Activated T-helper 17 cell treated with anti-CD3 and anti-CD28 coated beads, Interleukin-2, amount 50 U/mL, for 72 hours (primary cell): Measurements from ENCODE around the gene BRINP2. TPM values are rescaled to one million over a fixed set of nuclear protein-coding genes. Genes with fewer than 3 reads are reported as not detected.

Source experiments
- ATAC-seq: fragments of 150-1000 bp; cut with Tn5 transposase; replicated peaks from 2 replicates; pipeline ENCODE4 v1.10.0; 2021; ENCODE audit warnings: mild to moderate bottlenecking, moderate library complexity
- H3K27ac Mint-ChIP-seq: one replicate; pipeline ENCODE4 v1.8.0; 2022; ENCODE audit warnings: mixed read lengths
- H3K27me3 Mint-ChIP-seq: one replicate; pipeline ENCODE4 v1.8.0; 2022; ENCODE audit warnings: mixed read lengths
- H3K36me3 Mint-ChIP-seq: one replicate; pipeline ENCODE4 v1.8.0; 2022; ENCODE audit warnings: low read depth, mild to moderate bottlenecking, mixed read lengths
- H3K4me1 Mint-ChIP-seq: one replicate; pipeline ENCODE4 v1.8.0; 2022; ENCODE audit warnings: mixed read lengths
- H3K4me3 Mint-ChIP-seq: one replicate; pipeline ENCODE4 v1.8.0; 2022; ENCODE audit warnings: mild to moderate bottlenecking, mixed read lengths
- H3K9me3 Mint-ChIP-seq: one replicate; pipeline ENCODE4 v1.8.0; 2022; ENCODE audit warnings: mixed read lengths
- total RNA-seq, 2 donors: library from RNA; stranded (reverse); gene quantifications; one replicate each; pipeline ENCODE4 v1.2.3, GENCODE V29; 2022

The BRINP2 gene
- total RNA-seq, 2 donors from 2014 or later, result not detected

- Mint-ChIP-seq H3K27ac (no peak overlapping the region), H3K36me3 (no peaks in the 10 kb centered on the region), H3K4me3 (no peak overlapping the region), H3K27me3 (no peaks in the 10 kb centered on the region), H3K4me1 (no peaks in the 10 kb centered on the region), H3K9me3 (no peaks in the 10 kb centered on the region)
- no peak for ATAC-seq
These were observed 57.4 kb downstream of the BRINP2 start for GRCh38 chr1:177227978-177228692.

GRCh38 chr1:177228693-177229065 lies 57.9 kb downstream of the BRINP2 start:
- no peak for ATAC-seq
- H3K36me3 Mint-ChIP-seq, result no peaks in the 10 kb centered on the region
- no peak overlapping the region for H3K4me3 Mint-ChIP-seq
- no peak overlapping the region for H3K27ac Mint-ChIP-seq
- no peaks in the 10 kb centered on the region for H3K27me3 Mint-ChIP-seq
- H3K9me3 Mint-ChIP-seq, result no peaks in the 10 kb centered on the region
- no peaks in the 10 kb centered on the region for H3K4me1 Mint-ChIP-seq

- no peak for ATAC-seq
- Mint-ChIP-seq H3K27ac (no peak overlapping the region), H3K36me3 (no peaks in the 10 kb centered on the region), H3K27me3 (no peaks in the 10 kb centered on the region), H3K9me3 (no peaks in the 10 kb centered on the region), H3K4me1 (no peaks in the 10 kb centered on the region), H3K4me3 (no peak overlapping the region)
These were observed 59.0 kb downstream of the BRINP2 start for GRCh38 chr1:177229781-177230180.

GRCh38 chr1:177230228-177231016 lies 59.7 kb downstream of the BRINP2 start:
- peaks cover 3% of the 10 kb centered on the region for H3K9me3 Mint-ChIP-seq
- no peaks in the 10 kb centered on the region for H3K27me3 Mint-ChIP-seq
- ATAC-seq, result no peak
- H3K4me1 Mint-ChIP-seq, result no peaks in the 10 kb centered on the region
- H3K27ac Mint-ChIP-seq, result no peak overlapping the region
- H3K36me3 Mint-ChIP-seq, result no peaks in the 10 kb centered on the region
- H3K4me3 Mint-ChIP-seq, result no peak overlapping the region

GRCh38 chr1:177235350-177235749 lies 64.6 kb downstream of the BRINP2 start:
- no peak for ATAC-seq
- peaks cover 6% of the 10 kb centered on the region for H3K9me3 Mint-ChIP-seq
- no peak overlapping the region for H3K27ac Mint-ChIP-seq
- H3K36me3 Mint-ChIP-seq, result no peaks in the 10 kb centered on the region
- H3K27me3 Mint-ChIP-seq, result no peaks in the 10 kb centered on the region
- no peak overlapping the region for H3K4me3 Mint-ChIP-seq
- no peaks in the 10 kb centered on the region for H3K4me1 Mint-ChIP-seq

- Mint-ChIP-seq H3K27me3 (no peaks in the 10 kb centered on the region), H3K4me1 (no peaks in the 10 kb centered on the region), H3K4me3 (no peak overlapping the region), H3K27ac (no peak overlapping the region), H3K36me3 (no peaks in the 10 kb centered on the region), H3K9me3 (peaks cover 6% of the 10 kb centered on the region)
- no peak for ATAC-seq
These were observed 66.2 kb downstream of the BRINP2 start for GRCh38 chr1:177236962-177237361.

GRCh38 chr1:177238967-177239366 lies 68.2 kb downstream of the BRINP2 start:
- no peak for ATAC-seq
- Mint-ChIP-seq H3K27me3 (no peaks in the 10 kb centered on the region), H3K9me3 (peaks cover 19% of the 10 kb centered on the region), H3K27ac (no peak overlapping the region), H3K4me1 (no peaks in the 10 kb centered on the region), H3K36me3 (no peaks in the 10 kb centered on the region), H3K4me3 (no peak overlapping the region)

GRCh38 chr1:177239792-177240191 lies 69.0 kb downstream of the BRINP2 start:
- no peak overlapping the region for H3K27ac Mint-ChIP-seq
- no peak overlapping the region for H3K4me3 Mint-ChIP-seq
- H3K36me3 Mint-ChIP-seq, result no peaks in the 10 kb centered on the region
- peaks cover 19% of the 10 kb centered on the region for H3K9me3 Mint-ChIP-seq
- no peaks in the 10 kb centered on the region for H3K27me3 Mint-ChIP-seq
- ATAC-seq, result no peak
- H3K4me1 Mint-ChIP-seq, result no peaks in the 10 kb centered on the region

GRCh38 chr1:177243773-177244172 lies 73.0 kb downstream of the BRINP2 start:
- no peak for ATAC-seq
- H3K36me3 Mint-ChIP-seq, result no peaks in the 10 kb centered on the region
- no peak overlapping the region for H3K4me3 Mint-ChIP-seq
- no peak overlapping the region for H3K27ac Mint-ChIP-seq
- H3K4me1 Mint-ChIP-seq, result no peaks in the 10 kb centered on the region
- H3K9me3 Mint-ChIP-seq, result peaks cover 12% of the 10 kb centered on the region
- H3K27me3 Mint-ChIP-seq, result no peaks in the 10 kb centered on the region

- Mint-ChIP-seq H3K4me3 (no peak overlapping the region), H3K27me3 (no peaks in the 10 kb centered on the region), H3K36me3 (no peaks in the 10 kb centered on the region), H3K27ac (no peak overlapping the region), H3K9me3 (peaks cover 12% of the 10 kb centered on the region), H3K4me1 (no peaks in the 10 kb centered on the region)
- ATAC-seq, result no peak
These were observed 76.2 kb downstream of the BRINP2 start for GRCh38 chr1:177246710-177247580.

GRCh38 chr1:177247623-177248176 lies 76.9 kb downstream of the BRINP2 start:
- Mint-ChIP-seq H3K36me3 (no peaks in the 10 kb centered on the region), H3K27me3 (no peaks in the 10 kb centered on the region), H3K27ac (no peak overlapping the region), H3K4me1 (no peaks in the 10 kb centered on the region), H3K4me3 (no peak overlapping the region), H3K9me3 (peaks cover 9% of the 10 kb centered on the region)
- ATAC-seq, result no peak

GRCh38 chr1:177248258-177248657 lies 77.5 kb downstream of the BRINP2 start:
- H3K36me3 Mint-ChIP-seq, result no peaks in the 10 kb centered on the region
- peaks cover 8% of the 10 kb centered on the region for H3K9me3 Mint-ChIP-seq
- no peak overlapping the region for H3K4me3 Mint-ChIP-seq
- H3K27ac Mint-ChIP-seq, result no peak overlapping the region
- no peak for ATAC-seq
- no peaks in the 10 kb centered on the region for H3K27me3 Mint-ChIP-seq
- no peaks in the 10 kb centered on the region for H3K4me1 Mint-ChIP-seq

GRCh38 chr1:177249231-177249630 lies 78.5 kb downstream of the BRINP2 start:
- no peak overlapping the region for H3K4me3 Mint-ChIP-seq
- no peaks in the 10 kb centered on the region for H3K36me3 Mint-ChIP-seq
- no peaks in the 10 kb centered on the region for H3K4me1 Mint-ChIP-seq
- H3K9me3 Mint-ChIP-seq, result peaks cover 3% of the 10 kb centered on the region
- H3K27ac Mint-ChIP-seq, result no peak overlapping the region
- no peak for ATAC-seq
- no peaks in the 10 kb centered on the region for H3K27me3 Mint-ChIP-seq

GRCh38 chr1:177252877-177253276 lies 82.1 kb downstream of the BRINP2 start:
- H3K36me3 Mint-ChIP-seq, result no peaks in the 10 kb centered on the region
- ATAC-seq, result no peak
- H3K9me3 Mint-ChIP-seq, result peaks cover 15% of the 10 kb centered on the region
- H3K27me3 Mint-ChIP-seq, result no peaks in the 10 kb centered on the region
- no peak overlapping the region for H3K27ac Mint-ChIP-seq
- no peaks in the 10 kb centered on the region for H3K4me1 Mint-ChIP-seq
- no peak overlapping the region for H3K4me3 Mint-ChIP-seq
